HCT116 (cell line): Measurements from ENCODE around the gene COTL1. TPM values are rescaled to one million over a fixed set of nuclear protein-coding genes. Genes with fewer than 3 reads are reported as not detected.
A peak's percentile ranks its signal among the peaks of the same experiment; 100 is the strongest.

Experiments used
- ATAC-seq: fragments of 200-7000 bp; cut with Tn5 transposase; 2 replicates; pipeline ENCODE4 v1.9.1; 2020; ENCODE audit warnings: mild to moderate bottlenecking, moderate library complexity
- BruUV-seq: library from RNA; stranded (reverse); fragments of 400-500 nt; replicated peaks from 2 replicates; lab custom pipeline; 2021; lab: Mats Ljungman, UMichigan
- CTCF ChIA-PET: fragments of 300-600 bp; sonication (Branson Sonifier 250); formaldehyde crosslinking; loops from one replicate; lab custom pipeline; 2021; ENCODE audit warnings: antibody characterized with exemption; lab: Charles Lee
- POLR2A ChIA-PET: fragments of 300-600, 350-600 bp; sonication (Branson Sonifier 250); formaldehyde crosslinking; loops from one replicate; lab custom pipeline; 2021; ENCODE audit warnings: antibody characterized with exemption; lab: Charles Lee
- RAD21 ChIA-PET, 2 experiments: fragments of 300-600 bp; sonication (Branson Sonifier 250); formaldehyde crosslinking; loops; one replicate each; lab custom pipeline; 2023; ENCODE audit warnings: low total read pairs in 2 of 2; ENCODE audit not compliant: uncharacterized antibody in 2 of 2, unreplicated experiment in 2 of 2, low non-redundant PET in 1 of 2; lab: Charles Lee
- DNase-seq: peaks from one replicate; pipeline ENCODE4 v3.0.0-alpha.2; 2010; ENCODE audit warnings: low read depth, low spot score
- H2AFZ ChIP-seq: fragments of 200-600 bp; shearing (Covaris generic), sonication (generic); 2 replicates; pipeline ENCODE4 v1.6.1; 2017; ENCODE audit warnings: low read depth, mixed run types, mixed read lengths, antibody characterized with exemption, low read length; ENCODE audit not compliant: poor library complexity, severe bottlenecking
- H3K27ac ChIP-seq: 2 replicates; pipeline ENCODE4 v1.5.1; 2012; ENCODE audit warnings: low read depth, low read length
- H3K27me3 ChIP-seq: fragments of 200-600 bp; sonication (generic); 2 replicates; pipeline ENCODE4 v1.6.1; 2016; ENCODE audit warnings: mixed run types, low read length, mixed read lengths; ENCODE audit not compliant: insufficient read depth
- H3K36me3 ChIP-seq, 2 experiments: fragments of 200-500 bp in 1 of 2; fragments of 200-600 bp in 1 of 2; sonication (Bioruptor generic) in 1 of 2; sonication (generic) in 1 of 2; 2 replicates each; pipeline versions ENCODE4 v1.5.1 to v1.6.1; 2014 to 2016; ENCODE audit warnings: low read length in 2 of 2, inconsistent platforms in 1 of 2, mixed read lengths in 1 of 2, mixed run types in 1 of 2; ENCODE audit not compliant: insufficient read depth in 2 of 2, control insufficient read depth in 1 of 2
- H3K4me1 ChIP-seq, 2 experiments: fragments of 200-600 bp in 1 of 2; sonication (generic) in 1 of 2; 2 replicates each; pipeline versions ENCODE4 v1.5.1 to v1.6.1; 2012 to 2017; ENCODE audit warnings: low read length in 2 of 2, inconsistent platforms in 1 of 2, mild to moderate bottlenecking in 1 of 2, mixed read lengths in 1 of 2, mixed run types in 1 of 2, moderate library complexity in 1 of 2; ENCODE audit not compliant: insufficient read depth in 2 of 2, control insufficient read depth in 1 of 2
- H3K4me2 ChIP-seq: fragments of 200-600 bp; sonication (generic); 2 replicates; pipeline ENCODE4 v1.6.1; 2017; ENCODE audit warnings: mixed run types, low read length, mixed read lengths
- H3K4me3 ChIP-seq, 2 experiments: fragments of 200-600 bp in 1 of 2; sonication (generic) in 1 of 2; replicated peaks in 1 of 2; 2 replicates each; pipeline ENCODE4 v1.5.1; 2011 to 2016; ENCODE audit warnings: low read length in 2 of 2, control low read depth in 1 of 2, low read depth in 1 of 2, mild to moderate bottlenecking in 1 of 2, mixed read lengths in 1 of 2, mixed run types in 1 of 2
- H3K79me2 ChIP-seq: fragments of 200-600 bp; sonication (generic); 2 replicates; pipeline ENCODE4 v1.6.1; 2017; ENCODE audit warnings: mild to moderate bottlenecking, mixed run types, low read length, moderate library complexity, mixed read lengths; ENCODE audit not compliant: insufficient read depth
- H3K9ac ChIP-seq: fragments of 200-600 bp; sonication (generic); 2 replicates; pipeline ENCODE4 v1.6.1; 2016; ENCODE audit warnings: low read length, mixed read lengths
- H3K9me2 ChIP-seq: fragments of 200-600 bp; sonication (generic), shearing (Covaris generic); 2 replicates; pipeline ENCODE4 v1.6.1; 2017; ENCODE audit warnings: mixed run types, mild to moderate bottlenecking, moderate library complexity; ENCODE audit not compliant: insufficient read depth
- H3K9me3 ChIP-seq, 2 experiments: fragments of 200-500 bp in 1 of 2; fragments of 200-600 bp in 1 of 2; sonication (Bioruptor generic) in 1 of 2; sonication (generic) in 1 of 2; 2 replicates each; pipeline ENCODE4 v1.6.1; 2014 to 2017; ENCODE audit warnings: low read length in 2 of 2, mixed read lengths in 2 of 2, inconsistent platforms in 1 of 2, low read depth in 1 of 2, mild to moderate bottlenecking in 1 of 2, mixed run types in 1 of 2, moderate library complexity in 1 of 2; ENCODE audit not compliant: control insufficient read depth in 1 of 2, insufficient read depth in 1 of 2
- H4K20me1 ChIP-seq: fragments of 200-600 bp; sonication (generic), shearing (Covaris generic); 2 replicates; pipeline ENCODE4 v1.6.1; 2017; ENCODE audit warnings: mixed run types, mild to moderate bottlenecking, moderate library complexity; ENCODE audit not compliant: insufficient read depth
- CBX3 ChIP-seq: IDR thresholded peaks from 2 replicates; pipeline ENCODE4 v1.6.1; 2012; ENCODE audit warnings: low read depth
- CEBPB ChIP-seq: IDR thresholded peaks from 2 replicates; pipeline ENCODE4 v1.6.1; 2012; ENCODE audit warnings: low read depth
- EZH2phosphoT487 ChIP-seq: fragments of 200-600 bp; IDR thresholded peaks from 2 replicates; pipeline ENCODE4 v1.6.1; 2018; ENCODE audit warnings: antibody characterized with exemption, borderline replicate concordance
- FOSL1 ChIP-seq: IDR thresholded peaks from 2 replicates; pipeline ENCODE4 v1.6.1; 2012; ENCODE audit warnings: low read depth
- JUND ChIP-seq: IDR thresholded peaks from 2 replicates; pipeline ENCODE4 v1.6.1; 2012
- POLR2A ChIP-seq: IDR thresholded peaks from 2 replicates; pipeline ENCODE4 v1.7.0; 2011; ENCODE audit warnings: borderline replicate concordance; ENCODE audit not compliant: insufficient read depth, insufficient read length; ENCODE audit errors: extremely low read depth
- POLR2AphosphoS5 ChIP-seq: IDR thresholded peaks from 2 replicates; pipeline ENCODE4 v1.6.1; 2011; ENCODE audit warnings: mild to moderate bottlenecking, low read depth, low read length, moderate library complexity
- REST ChIP-seq: IDR thresholded peaks from 2 replicates; pipeline ENCODE4 v1.6.1; 2012; ENCODE audit warnings: low read depth
- SP1 ChIP-seq: IDR thresholded peaks from 2 replicates; pipeline ENCODE4 v1.6.1; 2012; ENCODE audit warnings: low read depth
- SRF ChIP-seq: IDR thresholded peaks from 2 replicates; pipeline ENCODE4 v1.6.1; 2012; ENCODE audit warnings: low read depth
- intact Hi-C: fragments of 100-400 bp; cut with micrococcal nuclease; formaldehyde crosslinking; loops from 2 replicates; pipeline ENCODE4 v1.10.0; 2022
- total RNA-seq: library from RNA; stranded (reverse); gene quantifications from one replicate; pipeline ENCODE4 v1.2.1, GENCODE V29; 2021; ENCODE audit not compliant: unreplicated experiment

COTL1 gene
- total RNA-seq, 1 experiment from 2014 or later: 276 TPM

GRCh38 chr16:84603140-84603816 lies 14.6 kb downstream of the COTL1 start:
- TF ChIP-seq JUND (peak; percentile 51), POLR2A (no peak), SP1 (no peak), CEBPB (peak; percentile 63; the same call in 1 of the 2 replicates), FOSL1 (peak; percentile 82), SRF (no peak), CBX3 (peak; percentile 42; the same call in 1 of the 2 replicates), REST (no peak), EZH2phosphoT487 (no peak), POLR2AphosphoS5 (peak; percentile 44; the same call in 1 of the 2 replicates)
- TF ChIP-seq, all 23 proteins: peak for 5
- ATAC-seq (peak; percentile 81), DNase-seq (peak; percentile 55)
- no peaks in the 10 kb centered on the region for H3K9me3 ChIP-seq
- H3K36me3 ChIP-seq: no peaks in the 10 kb centered on the region; a peak in 1 of 4 replicates
- no peaks in the 10 kb centered on the region for H3K9me2 ChIP-seq
- H4K20me1 ChIP-seq: peaks cover 4% of the 10 kb centered on the region; the same call in 1 of the 2 replicates
- H3K4me3 ChIP-seq: peak overlapping the region; percentile 0 to 19; a peak in 3 of 4 replicates
- H3K79me2 ChIP-seq: peaks cover 88% of the 10 kb centered on the region
- ChIA-PET RAD21 (interaction anchor here in 1 of 2 experiments (0.6 kb wide), 1 partner anchor 38 kb away, joined by 3 read pairs; no protein-coding TSS in a partner anchor), CTCF (interaction anchor here (1.7 kb wide), 1 partner anchor 19 kb away, joined by 5 read pairs; no protein-coding TSS in a partner anchor), POLR2A (interaction anchor here (0.8 to 1.5 kb wide), 2 partner anchors 15 to 28 kb away, joined by 3 to 7 read pairs; partner anchors contain the start of gene COTL1)
- peak overlapping the region; percentile 70 for H3K4me2 ChIP-seq
- H2AFZ ChIP-seq: no peak overlapping the region
- intact Hi-C loops: no loop called here
- no peaks in the 10 kb centered on the region for H3K27me3 ChIP-seq
- H3K4me1 ChIP-seq: peaks cover 42 to 63% of the 10 kb centered on the region in 2 experiments
- H3K9ac ChIP-seq: peak overlapping the region; percentile 33
- H3K27ac ChIP-seq: peak overlapping the region; percentile 63
- no TSS peak for BruUV-seq
